ENCODE results near the gene NFKB2.

The NFKB2 gene

DNA sequence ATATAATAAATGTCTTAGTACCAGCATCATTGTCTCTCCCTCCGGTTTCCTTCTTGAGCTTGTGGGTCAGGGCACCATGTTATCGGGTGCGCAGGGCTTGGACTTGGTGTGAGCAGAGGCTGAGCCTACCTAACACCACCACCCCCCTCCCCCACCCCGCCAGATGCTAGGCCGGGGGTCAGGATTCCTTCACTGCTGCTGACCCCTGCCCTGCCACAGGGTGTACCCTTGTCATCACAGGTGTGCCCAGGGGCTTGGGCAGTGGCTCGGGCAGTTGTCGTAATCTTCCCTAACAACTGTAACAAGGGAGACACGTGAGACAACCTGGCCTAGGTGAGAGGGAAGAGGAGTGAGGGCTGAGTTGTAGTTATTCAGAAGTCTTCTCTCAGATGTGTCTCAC is 12.6 kb upstream of the NFKB2 start:
- TF ChIP-seq, protein P1, sequence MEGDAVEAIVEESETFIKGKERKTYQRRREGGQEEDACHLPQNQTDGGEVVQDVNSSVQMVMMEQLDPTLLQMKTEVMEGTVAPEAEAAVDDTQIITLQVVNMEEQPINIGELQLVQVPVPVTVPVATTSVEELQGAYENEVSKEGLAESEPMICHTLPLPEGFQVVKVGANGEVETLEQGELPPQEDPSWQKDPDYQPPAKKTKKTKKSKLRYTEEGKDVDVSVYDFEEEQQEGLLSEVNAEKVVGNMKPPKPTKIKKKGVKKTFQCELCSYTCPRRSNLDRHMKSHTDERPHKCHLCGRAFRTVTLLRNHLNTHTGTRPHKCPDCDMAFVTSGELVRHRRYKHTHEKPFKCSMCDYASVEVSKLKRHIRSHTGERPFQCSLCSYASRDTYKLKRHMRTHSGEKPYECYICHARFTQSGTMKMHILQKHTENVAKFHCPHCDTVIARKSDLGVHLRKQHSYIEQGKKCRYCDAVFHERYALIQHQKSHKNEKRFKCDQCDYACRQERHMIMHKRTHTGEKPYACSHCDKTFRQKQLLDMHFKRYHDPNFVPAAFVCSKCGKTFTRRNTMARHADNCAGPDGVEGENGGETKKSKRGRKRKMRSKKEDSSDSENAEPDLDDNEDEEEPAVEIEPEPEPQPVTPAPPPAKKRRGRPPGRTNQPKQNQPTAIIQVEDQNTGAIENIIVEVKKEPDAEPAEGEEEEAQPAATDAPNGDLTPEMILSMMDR (IDR thresholded peaks at IDR 0.05; ENCODE audit: low read depth, low read length), result no peak
- no peak for DNase-seq (ENCODE audit: extremely low read depth, low read depth)

DNA sequence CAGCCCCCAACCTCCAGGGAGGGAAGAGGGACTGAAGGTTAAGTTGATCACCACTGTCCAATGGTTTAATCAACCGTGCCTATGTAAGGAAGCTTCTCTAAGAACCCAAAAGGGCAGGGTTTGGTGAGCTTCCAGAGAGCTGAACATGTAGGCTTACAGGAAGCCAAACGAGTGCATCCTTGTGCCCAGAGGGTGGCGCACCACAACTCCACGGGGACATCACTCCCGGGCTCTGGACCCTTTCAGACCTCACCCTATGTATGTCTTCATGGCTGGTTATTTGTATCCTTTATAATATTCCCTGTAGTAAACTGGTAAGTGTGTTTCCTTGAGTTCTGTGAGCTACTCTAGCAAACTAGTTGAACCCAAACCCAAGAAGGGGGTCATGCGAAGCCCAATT is 11.5 kb upstream of the NFKB2 start:
- TF ChIP-seq, protein P1 (IDR thresholded peaks at IDR 0.05; ENCODE audit: low read depth, low read length), result peak; percentile 4
- no peak for DNase-seq (ENCODE audit: extremely low read depth, low read depth)

DNA sequence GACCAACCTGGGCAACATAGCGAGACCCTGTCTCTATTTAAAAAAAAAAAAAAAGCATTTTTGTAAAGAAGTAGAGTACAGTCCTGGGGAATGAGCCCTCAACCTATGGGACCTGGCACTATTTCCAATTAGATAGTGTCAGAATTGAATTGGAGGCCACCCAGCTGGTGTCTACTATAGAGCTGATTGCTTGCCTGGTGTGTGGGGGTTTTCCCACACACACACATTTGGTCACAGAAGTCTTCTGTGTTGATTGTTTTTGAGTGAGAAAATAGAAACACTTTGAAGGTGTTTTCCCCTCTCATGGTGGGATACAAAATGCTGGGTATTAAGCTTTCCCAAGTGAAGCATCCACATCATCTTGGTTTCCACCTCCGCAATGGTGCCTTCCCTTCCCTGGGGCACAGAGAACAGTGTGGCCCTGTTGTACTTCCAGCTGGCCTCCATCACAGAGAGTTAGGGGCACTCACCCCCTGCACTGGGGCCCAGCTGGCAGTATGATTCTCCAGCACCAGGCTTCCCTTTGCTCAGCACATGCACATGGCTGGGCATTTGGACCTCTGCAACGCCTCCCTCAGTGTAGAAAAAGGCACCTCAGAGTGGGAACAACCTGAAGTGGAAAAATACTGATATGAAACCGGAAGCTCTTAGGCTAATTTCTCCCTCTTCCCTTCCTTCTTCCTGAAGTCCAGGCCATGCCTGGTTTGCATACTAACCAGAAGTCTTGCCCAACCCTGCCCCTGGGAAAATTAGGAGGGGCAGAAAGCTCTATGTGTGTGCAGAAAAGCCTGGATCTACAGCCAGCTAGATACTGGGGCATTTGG is 10.7 kb upstream of the NFKB2 start:
- TF ChIP-seq, protein P1 (IDR thresholded peaks at IDR 0.05; ENCODE audit: low read depth, low read length), result no peak
- no peak for DNase-seq (ENCODE audit: extremely low read depth, low read depth)

DNA sequence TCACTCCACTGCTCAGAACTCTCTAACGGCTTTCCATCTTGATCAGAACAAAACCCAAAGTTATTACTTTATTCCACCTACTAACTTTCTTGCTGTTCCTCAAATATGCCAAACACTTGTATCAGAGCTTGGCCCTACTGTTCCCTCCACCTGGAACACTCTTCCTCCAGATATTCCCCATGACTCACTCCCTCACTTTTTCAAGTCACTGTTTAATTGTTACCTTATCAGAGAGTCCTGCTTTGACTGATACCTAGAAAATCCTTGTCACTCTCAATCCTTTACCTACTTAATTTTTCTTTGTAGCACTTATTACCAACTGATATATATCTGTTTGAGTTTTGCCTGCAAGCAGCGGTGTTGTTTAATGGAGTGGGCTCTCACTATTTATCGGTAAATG is 5.6 kb upstream of the NFKB2 start:
- DNase-seq (ENCODE audit: extremely low read depth, low read depth), result no peak
- TF ChIP-seq, protein P1 (IDR thresholded peaks at IDR 0.05; ENCODE audit: low read depth, low read length), result no peak

DNA sequence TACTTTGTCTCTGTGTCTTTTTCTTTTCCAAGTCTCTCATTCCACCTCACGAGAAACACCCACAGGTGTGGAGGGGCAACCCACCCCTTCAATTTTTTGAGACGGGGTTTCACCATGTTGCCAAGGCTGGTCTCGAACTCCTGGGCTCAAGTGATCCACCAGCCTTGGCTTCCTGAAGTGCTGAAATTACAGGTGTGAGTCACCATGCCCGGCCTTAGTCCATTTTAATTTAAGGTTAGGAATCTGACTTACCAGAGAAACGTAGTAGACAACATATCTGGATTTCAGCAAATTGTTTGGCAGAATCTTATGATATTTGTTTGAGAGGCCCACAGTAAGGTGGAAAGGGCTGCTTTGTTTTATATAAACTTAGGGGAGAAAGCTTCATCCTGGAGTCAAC is 3.2 kb upstream of the NFKB2 start:
- TF ChIP-seq, protein P1 (IDR thresholded peaks at IDR 0.05; ENCODE audit: low read depth, low read length), result no peak
- DNase-seq (ENCODE audit: extremely low read depth, low read depth), result no peak

DNA sequence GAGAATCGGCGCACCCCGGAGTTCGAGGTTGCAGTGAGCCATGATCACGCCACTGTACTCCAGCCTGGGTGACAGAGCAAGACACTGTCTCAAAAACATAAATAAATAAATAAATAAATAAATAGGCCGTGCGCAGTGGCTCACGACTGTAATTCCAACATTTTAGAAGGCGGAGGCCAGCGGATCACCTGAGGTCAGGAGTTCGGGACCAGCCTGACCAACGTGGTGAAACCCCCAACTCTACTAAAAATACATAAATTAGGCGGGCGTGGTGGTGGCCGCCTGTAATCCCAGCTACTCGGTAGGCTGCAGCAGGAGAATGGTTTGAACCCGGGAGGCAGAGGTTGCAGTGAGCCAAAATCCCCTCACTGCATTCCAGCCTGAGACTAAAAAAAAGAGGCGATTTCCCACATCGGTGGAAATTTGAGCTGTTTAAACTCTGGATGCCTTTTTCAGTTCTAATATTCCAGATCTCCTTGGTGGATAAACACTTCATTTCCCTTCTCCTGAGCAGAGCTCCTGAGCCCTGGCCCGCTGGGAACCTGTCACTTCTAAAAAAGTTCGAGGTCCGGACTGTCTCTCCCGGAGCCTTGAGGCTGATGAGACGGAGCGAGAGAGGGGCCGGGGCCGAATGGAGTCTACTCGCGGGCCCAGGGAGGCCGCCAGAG is 2.0 kb upstream of the NFKB2 start:
- TF ChIP-seq, protein P1 (IDR thresholded peaks at IDR 0.05; ENCODE audit: low read depth, low read length), result peak; percentile 90
- no peak for DNase-seq (ENCODE audit: extremely low read depth, low read depth)

DNA sequence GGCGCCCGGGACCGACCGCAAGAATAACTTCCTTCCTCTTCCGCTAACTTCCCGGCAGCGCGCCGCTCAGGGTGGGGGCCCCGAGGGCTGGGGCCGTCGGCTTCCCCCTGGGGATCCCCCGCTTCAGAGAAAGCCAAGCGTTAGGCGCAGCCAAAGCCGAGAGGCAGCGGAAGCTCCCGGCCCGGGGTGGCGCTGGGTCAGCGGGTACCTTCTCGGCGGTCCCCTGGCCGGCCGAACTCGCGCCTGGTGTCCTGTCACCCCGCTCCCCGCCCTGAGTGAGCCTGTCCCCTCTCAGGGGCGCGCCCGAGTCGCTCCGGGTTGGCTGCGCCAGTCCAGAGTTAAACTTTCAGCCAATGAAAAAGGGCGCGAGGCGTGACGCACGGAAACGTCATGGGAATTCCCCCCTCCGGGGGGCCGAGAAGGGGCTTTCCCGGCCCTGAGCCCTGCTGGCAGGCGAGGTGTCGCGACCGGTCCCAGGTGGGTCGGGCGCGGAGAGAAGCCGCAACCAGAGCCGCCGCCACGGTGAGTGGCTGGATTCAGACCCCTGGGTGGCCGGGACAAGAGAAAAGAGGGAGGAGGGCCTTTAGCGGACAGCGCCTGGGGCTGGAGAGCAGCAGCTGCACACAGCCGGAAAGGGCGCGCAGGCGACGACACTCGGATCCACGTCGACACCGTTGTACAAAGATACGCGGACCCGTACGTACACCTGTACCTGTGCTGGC is 1.3 kb upstream of the NFKB2 start:
- TF ChIP-seq, protein P1 (IDR thresholded peaks at IDR 0.05; ENCODE audit: low read depth, low read length), result no peak
- DNase-seq (ENCODE audit: extremely low read depth, low read depth), result peak; percentile 79

Data from AG09319 (cell line).